ENCODE results near the gene SAPCD2. TPM values are rescaled to one million over a fixed set of nuclear protein-coding genes. Genes with fewer than 3 reads are reported as not detected.

The SAPCD2 gene
- total RNA-seq, 1 donor from 2014 or later = 15.3 TPM

DNA sequence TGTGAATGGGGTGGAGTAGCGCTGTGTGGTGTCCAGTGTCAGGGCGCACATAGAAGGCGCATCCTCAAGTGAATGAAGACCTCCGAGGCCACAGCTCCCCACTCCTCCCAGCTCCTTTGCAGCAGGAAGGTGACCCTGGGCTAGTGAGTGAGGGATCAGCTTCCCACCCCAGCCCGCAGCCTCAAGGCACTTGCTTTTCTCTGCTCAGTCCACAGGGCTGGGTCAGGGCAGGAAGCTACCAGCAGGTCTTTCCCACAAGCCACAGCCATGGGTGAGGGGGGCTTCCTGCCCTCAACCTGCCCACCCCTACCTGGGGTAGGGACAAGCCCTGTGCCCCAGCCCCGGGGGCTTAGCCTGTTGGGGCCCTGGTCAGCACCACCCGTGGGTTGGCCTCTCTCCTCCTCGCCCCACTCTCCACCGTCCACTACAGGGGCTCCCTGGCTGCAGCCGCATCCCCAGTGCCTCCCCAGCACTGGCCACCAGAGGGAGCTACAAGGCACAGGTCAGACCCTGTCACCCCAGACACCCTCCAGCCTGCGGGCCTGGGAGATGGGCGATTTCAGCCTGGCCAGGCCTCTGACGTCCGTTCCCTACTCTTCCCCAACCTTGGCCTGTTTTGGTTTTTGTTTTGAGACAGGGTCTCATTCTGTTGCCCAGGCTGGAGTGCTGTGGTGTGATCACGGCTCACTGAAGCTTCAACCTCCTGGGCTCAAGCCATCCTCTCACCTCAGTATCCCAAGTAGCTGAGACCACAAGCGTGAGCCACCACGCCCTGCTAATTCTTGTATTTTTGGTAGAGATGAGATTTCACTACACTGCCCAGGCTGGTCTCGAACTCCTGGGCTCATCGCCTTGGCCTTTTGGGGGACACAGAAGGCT, 41.1 kb downstream of the SAPCD2 start:
- Mint-ChIP-seq H3K4me3 (ENCODE audit: low read depth) (peak overlapping the region; percentile 68), H3K9me3 (ENCODE audit: low read depth) (no peaks in the 10 kb centered on the region), H3K36me3 (ENCODE audit: insufficient read depth) (no peaks in the 10 kb centered on the region), H3K27ac (no peak overlapping the region), H3K27me3 (peaks cover 5% of the 10 kb centered on the region), H3K4me1 (ENCODE audit: low read depth) (peaks cover 2% of the 10 kb centered on the region)
- TF ChIP-seq CTCF (IDR thresholded peaks at IDR 0.05; ENCODE audit: unreplicated experiment) = peak; percentile 84
- peak; percentile 88 for DNase-seq (ENCODE audit: low spot score, unreplicated experiment)

- no peaks in the 10 kb centered on the region for H3K9me3 Mint-ChIP-seq (ENCODE audit: low read depth)
- DNase-seq (ENCODE audit: low spot score, unreplicated experiment) = peak; percentile 67
Observed at GRCh38 chr9:137028263-137029057, 41.9 kb downstream of the SAPCD2 start.

DNA sequence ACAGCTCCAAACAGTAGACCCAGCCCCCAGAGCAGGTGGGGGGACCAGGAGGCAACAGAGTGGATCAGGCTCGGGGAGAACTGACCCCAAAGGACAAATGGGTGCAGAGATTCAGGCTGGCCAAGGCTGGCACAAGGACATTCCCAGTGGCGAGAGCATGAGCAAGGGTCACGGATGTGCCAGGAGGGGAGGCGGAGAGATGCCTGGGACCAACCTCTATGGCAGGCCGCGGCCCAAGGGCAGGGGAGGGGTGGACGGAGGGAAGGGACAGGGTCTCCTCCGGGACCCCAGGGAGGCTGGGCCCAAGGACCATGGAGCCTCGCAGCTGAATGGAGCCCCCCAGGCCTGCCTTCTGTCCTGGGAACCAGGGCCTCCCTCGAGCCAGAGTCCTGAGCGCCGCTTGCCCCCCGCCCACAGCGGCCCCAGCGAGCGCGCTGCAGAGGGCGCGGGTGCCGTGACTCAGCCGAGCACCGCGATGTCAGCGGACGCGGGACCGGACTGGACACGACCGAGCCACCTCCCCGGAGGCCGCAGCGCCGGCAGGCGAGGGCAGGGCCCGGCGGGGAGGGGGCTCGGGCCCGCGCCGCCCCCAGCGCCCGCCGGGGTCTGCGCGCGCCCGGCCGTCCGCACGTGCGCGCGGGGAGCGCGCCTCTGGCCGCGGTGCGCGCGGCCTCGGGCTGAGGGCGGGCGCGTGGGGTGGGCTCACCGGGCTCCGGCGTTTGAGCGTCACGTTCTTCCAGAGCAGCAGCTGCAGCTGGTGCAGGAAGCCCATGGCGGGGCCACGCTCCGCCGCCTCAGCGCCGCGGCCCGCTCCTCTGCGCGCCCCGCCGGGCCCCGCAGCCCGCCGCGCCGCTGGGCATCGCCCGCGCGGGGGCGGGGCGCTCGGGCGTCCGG, 42.7 kb downstream of the SAPCD2 start, which contains the start of gene ABCA2:
Gene ABCA2 (minus strand): TSS at position 869 of the 894 bp plus-strand sequence. CDS start 97 bp downstream, at position 772.
- peak within 1 kb of the TSS; percentile 75 for H3K4me3 Mint-ChIP-seq (ENCODE audit: low read depth)
- no peaks in the 10 kb centered on the region for H3K9me3 Mint-ChIP-seq (ENCODE audit: low read depth)
- H3K36me3 Mint-ChIP-seq (ENCODE audit: insufficient read depth) = no peaks in the 10 kb centered on the region
- H3K27me3 Mint-ChIP-seq = peaks cover 3% of the 10 kb centered on the region
- DNase-seq (ENCODE audit: low spot score, unreplicated experiment) = no peak
- H3K4me1 Mint-ChIP-seq (ENCODE audit: low read depth) = peaks cover 2% of the 10 kb centered on the region
- peak within 1 kb of the TSS; percentile 33 for H3K27ac Mint-ChIP-seq
- TF ChIP-seq CTCF (IDR thresholded peaks at IDR 0.05; ENCODE audit: unreplicated experiment) = no peak

More at GRCh38 chr9:137028263-137029057, 41.9 kb downstream of the SAPCD2 start:
- peak overlapping the region; percentile 68 for H3K4me3 Mint-ChIP-seq (ENCODE audit: low read depth)
- peaks cover 5% of the 10 kb centered on the region for H3K27me3 Mint-ChIP-seq
- no peak for TF ChIP-seq CTCF (IDR thresholded peaks at IDR 0.05; ENCODE audit: unreplicated experiment)
- H3K27ac Mint-ChIP-seq = no peak overlapping the region
- no peaks in the 10 kb centered on the region for H3K36me3 Mint-ChIP-seq (ENCODE audit: insufficient read depth)
- peaks cover 2% of the 10 kb centered on the region for H3K4me1 Mint-ChIP-seq (ENCODE audit: low read depth)

DNA sequence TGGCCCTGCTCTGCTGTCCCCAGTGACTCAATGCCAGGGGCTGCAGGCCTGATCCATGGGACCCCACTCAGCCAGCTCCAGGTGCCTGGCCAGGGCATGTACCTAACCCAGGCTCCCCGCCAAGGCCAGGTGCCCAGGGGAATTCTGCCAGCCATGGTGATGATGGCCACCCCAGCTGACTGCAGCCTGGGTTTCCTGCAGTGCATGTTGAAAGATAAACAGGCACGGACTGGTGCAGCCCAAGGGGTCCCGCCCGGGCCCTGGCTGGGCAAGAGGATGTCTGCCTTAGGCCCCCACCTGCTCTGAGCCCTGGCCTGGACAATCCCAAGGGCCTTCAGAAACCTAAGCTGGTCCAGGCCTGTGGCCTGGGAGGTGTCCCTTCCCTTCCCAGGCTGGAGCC, 43.5 kb downstream of the SAPCD2 start:
- H3K4me1 Mint-ChIP-seq (ENCODE audit: low read depth) = peaks cover 2% of the 10 kb centered on the region
- TF ChIP-seq CTCF (IDR thresholded peaks at IDR 0.05; ENCODE audit: unreplicated experiment) = no peak
- peaks cover 3% of the 10 kb centered on the region for H3K27me3 Mint-ChIP-seq
- DNase-seq (ENCODE audit: low spot score, unreplicated experiment) = no peak
- H3K9me3 Mint-ChIP-seq (ENCODE audit: low read depth) = no peaks in the 10 kb centered on the region
- H3K36me3 Mint-ChIP-seq (ENCODE audit: insufficient read depth) = no peaks in the 10 kb centered on the region
- H3K4me3 Mint-ChIP-seq (ENCODE audit: low read depth) = peak overlapping the region; percentile 75
- no peak overlapping the region for H3K27ac Mint-ChIP-seq
